ENCODE data around the gene TSKU.

TSKU gene

DNA sequence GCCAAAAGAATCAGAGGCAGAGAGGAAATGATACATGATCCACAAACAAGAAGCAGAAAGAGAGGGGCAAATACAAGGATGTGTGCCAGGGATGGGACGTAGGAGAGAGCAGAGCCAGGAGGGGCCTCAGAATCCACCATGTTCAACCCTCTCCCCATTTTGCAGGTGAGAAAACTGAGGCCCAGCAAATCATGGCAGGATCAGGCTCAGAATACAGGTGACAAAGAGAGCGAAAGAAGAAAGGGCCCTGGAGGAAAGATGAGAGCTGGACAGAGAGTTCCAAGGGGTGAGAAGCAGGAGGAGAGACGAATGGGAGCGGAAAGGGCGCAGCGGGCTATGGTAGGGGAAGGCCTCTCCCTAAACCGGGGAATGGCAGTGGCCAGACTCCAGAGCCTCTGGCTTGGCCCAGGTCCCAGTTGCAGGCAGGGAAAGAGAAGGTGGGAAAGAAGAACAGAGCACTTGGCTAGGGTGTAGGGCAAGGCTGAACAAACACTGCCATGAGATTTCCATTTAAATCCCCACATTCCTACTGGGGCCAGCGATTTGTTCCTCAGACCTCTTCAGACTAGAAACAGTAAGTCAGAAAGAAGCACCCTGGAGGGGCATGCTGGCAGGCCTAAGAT lies 44.4 kb upstream of the TSKU start:
- no peak overlapping the region for H3K4me3 ChIP-seq (ENCODE audit: low read length)
- DNase-seq (ENCODE audit: low read depth): no peak
- TF ChIP-seq, protein P1, sequence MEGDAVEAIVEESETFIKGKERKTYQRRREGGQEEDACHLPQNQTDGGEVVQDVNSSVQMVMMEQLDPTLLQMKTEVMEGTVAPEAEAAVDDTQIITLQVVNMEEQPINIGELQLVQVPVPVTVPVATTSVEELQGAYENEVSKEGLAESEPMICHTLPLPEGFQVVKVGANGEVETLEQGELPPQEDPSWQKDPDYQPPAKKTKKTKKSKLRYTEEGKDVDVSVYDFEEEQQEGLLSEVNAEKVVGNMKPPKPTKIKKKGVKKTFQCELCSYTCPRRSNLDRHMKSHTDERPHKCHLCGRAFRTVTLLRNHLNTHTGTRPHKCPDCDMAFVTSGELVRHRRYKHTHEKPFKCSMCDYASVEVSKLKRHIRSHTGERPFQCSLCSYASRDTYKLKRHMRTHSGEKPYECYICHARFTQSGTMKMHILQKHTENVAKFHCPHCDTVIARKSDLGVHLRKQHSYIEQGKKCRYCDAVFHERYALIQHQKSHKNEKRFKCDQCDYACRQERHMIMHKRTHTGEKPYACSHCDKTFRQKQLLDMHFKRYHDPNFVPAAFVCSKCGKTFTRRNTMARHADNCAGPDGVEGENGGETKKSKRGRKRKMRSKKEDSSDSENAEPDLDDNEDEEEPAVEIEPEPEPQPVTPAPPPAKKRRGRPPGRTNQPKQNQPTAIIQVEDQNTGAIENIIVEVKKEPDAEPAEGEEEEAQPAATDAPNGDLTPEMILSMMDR (IDR thresholded peaks at IDR 0.05; ENCODE audit: insufficient read depth, low read depth, low read length, missing control alignments): no peak

DNA sequence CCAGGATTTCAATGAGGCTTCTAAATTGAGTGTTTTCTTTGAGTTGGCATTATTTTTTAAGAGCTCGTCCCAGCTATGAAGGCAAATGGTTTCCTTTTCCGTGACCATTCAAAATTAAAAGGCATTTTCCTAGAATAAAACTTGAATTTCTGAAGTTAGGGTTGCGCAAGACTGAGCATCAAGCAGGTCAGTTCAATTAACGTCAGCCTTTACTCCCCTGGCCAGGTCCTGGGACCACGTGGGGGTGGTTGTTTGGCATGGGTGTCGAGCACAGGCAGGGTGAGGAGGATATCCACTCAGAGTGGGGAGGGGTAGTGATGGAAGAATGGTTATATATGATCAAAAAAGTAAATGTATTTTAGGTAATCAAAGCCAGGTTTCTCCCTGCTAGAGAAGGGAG lies 43.4 kb upstream of the TSKU start:
- H3K4me3 ChIP-seq (ENCODE audit: low read length): no peak overlapping the region
- TF ChIP-seq, protein P1 (IDR thresholded peaks at IDR 0.05; ENCODE audit: insufficient read depth, low read depth, low read length, missing control alignments): no peak
- DNase-seq (ENCODE audit: low read depth): no peak

DNA sequence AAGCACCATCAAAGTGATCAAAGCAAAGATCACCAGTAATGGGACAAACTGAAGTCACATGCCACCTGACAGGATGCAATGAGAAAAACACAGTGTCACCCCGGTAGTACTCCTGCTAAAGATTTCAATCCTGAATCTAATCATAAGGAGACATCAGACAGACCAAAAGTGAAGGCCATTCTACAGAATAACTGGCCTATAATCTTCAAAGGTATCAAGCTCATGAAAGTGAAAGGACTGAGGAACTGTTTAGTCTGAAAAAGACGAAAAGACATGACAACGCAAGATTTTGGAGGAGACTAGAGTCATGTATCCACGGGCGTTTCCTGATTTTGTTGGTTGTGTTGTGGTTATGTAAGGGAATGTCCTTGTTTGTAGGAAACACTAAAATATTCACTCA lies 42.4 kb upstream of the TSKU start:
- no peak overlapping the region for H3K4me3 ChIP-seq (ENCODE audit: low read length)
- DNase-seq (ENCODE audit: low read depth): no peak
- TF ChIP-seq, protein P1 (IDR thresholded peaks at IDR 0.05; ENCODE audit: insufficient read depth, low read depth, low read length, missing control alignments): no peak

DNA sequence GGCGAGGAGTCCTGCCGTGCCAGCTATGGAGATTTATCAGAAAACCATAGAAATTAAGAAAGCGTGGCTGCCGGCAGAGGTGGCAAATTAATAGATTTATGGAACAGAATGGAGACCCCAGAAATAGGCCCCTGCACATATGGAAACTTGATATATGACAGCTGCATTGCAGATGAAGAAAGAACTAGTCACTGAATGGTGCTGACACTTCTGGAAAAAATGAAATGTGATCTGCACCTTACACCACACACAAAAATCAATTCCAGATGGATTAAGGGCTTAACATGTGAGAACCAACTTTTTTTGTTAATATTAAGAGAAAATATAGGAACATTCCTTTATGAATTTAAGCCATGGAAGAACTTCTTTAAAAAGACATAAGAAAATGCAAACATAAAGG lies 40.3 kb upstream of the TSKU start:
- TF ChIP-seq, protein P1 (IDR thresholded peaks at IDR 0.05; ENCODE audit: insufficient read depth, low read depth, low read length, missing control alignments): no peak
- H3K4me3 ChIP-seq (ENCODE audit: low read length): no peak overlapping the region
- DNase-seq (ENCODE audit: low read depth): no peak

DNA sequence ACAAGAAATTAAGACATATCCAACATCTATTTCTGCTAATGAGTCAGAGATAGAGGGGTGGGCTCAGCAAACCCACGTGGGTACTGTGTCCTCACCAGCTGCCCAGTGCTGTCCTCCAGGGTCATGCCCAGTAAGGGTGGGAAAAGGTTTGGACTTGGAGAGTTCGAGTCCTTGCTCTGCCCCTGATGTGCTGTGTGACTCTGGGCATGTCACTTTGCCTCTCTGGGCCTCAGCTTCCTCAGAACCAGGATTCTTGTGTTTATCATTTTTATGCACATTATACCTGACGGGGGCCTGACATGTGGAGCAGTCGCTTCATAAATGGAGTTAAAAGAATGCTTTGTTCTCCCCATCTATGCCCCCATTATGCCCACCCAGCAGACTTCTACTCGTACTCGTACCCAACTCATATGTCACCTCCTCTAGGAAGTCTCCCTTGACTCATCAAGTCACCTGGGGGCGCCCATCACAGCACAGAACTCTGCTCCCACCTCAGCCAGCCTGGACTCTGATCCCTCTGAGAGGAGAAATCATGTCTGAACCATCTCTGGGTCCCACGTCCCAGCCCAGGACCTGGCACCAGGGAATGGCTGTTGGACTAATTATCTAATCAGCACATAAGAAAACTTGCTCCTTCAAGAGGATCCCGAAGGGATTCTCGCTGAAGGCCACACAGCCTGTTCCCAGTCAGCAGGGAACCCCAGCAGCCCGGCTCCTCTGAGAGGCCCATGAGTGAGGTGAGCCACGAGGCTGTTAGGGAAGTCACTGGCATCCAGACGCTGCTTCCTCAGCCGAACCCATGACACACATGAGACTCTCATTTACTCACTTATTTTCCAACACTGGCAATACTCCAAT lies 38.7 kb upstream of the TSKU start:
- no peak for DNase-seq (ENCODE audit: low read depth)
- no peak overlapping the region for H3K4me3 ChIP-seq (ENCODE audit: low read length)
- TF ChIP-seq, protein P1 (IDR thresholded peaks at IDR 0.05; ENCODE audit: insufficient read depth, low read depth, low read length, missing control alignments): no peak

DNA sequence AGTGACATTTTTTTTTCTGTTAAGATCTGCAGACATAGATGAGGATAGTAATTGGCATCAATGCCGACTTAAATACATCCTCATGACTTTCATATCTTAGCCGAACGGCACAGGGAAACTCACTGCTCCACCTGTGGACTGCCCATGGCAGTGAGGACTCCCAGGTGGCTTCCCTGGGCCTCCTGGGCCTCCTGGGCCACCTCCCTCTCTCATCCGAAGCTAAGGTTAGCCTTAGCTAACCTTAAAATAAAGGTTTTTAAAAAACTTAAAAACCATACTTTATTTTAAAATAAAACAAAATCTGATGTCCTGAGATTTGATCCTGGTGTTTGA lies 38.1 kb upstream of the TSKU start:
- TF ChIP-seq, protein P1 (IDR thresholded peaks at IDR 0.05; ENCODE audit: insufficient read depth, low read depth, low read length, missing control alignments): no peak
- H3K4me3 ChIP-seq (ENCODE audit: low read length): no peak overlapping the region
- no peak for DNase-seq (ENCODE audit: low read depth)

Measured in epithelial cell of esophagus (primary cell).